ENCODE results near the gene DRAM1.

DRAM1 gene

DNA sequence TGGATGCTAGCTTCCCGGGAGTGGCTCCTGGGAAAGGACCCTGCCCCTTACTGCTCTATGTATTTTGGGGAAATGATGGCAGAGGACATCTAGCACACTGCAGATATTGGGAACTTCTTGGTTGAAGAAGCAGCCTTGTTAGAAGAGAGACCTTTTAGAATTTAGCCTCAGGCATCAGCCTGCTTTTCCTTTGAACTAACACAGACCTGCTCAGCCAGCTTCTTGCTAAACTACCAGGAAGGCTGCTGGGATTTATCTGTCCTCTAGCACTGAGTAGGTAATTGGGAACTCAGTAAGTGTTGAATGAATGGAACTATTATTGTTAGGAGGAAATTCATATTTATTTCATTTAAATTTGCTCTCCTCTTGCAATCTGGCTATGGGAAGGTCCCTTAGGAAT lies 77.3 kb downstream of the DRAM1 start:
- in situ Hi-C loops (cut with HindIII; ENCODE audit: low pct_ligation_motif_present, low pct_unique_long_range_greater_than_20kb, low sequenced_read_pairs) = no loop called here
- DNase-seq = no peak

DNA sequence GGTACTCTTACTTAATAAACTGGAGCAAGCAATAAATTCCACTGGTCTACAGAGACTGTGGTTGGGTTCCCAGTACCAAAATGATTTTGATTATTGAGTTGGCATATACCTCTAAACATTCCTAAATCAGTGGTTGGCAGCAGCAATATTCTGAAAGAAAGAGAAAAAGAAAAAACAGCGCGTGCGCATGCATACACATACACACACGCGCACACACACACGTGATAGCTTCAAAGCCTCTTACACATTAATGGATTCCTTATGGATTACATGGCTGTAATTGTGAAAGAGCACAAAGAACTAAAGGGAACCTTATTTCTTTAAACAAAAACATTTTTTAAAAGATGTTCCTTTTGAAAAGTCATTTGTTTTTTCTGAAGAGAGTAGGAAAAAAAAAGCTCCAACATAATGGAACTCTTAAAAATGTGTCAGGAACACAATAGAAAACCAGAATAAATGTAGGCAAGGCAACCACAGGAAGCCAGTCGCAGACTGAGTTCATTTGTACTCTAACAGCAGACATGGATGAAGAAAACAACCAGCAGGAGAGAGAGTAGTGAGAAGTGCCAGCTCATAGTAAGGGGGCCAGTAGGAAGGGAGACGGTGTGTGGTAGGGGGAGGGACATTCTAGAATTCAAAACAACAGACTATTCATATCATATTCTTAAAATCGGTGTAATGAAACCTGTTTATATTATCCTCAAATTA lies 80.0 kb downstream of the DRAM1 start:
- no peak for DNase-seq
- in situ Hi-C loops (cut with HindIII; ENCODE audit: low pct_ligation_motif_present, low pct_unique_long_range_greater_than_20kb, low sequenced_read_pairs) = no loop called here

DNA sequence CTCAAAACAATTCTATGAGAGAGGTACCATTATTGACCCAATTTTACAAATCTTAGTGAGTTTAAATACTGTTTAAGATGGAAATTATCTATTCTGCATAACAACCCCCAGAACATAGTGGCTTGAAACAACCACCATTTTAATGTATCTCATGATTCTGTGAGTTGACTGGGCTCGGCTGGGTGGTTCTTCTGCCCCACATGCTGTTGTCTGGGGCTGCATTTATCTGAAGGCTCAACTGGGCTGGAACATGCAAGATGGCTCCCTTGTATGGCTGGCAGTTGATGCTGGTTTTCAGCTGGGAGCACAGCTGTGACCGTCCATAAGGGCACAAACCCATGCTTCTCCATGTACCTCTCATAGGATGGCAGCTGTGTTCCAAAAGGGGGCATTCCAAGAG lies 82.2 kb downstream of the DRAM1 start:
- DNase-seq = no peak
- in situ Hi-C loops (cut with HindIII; ENCODE audit: low pct_ligation_motif_present, low pct_unique_long_range_greater_than_20kb, low sequenced_read_pairs) = no loop called here

- DNase-seq = peak; percentile 20
- in situ Hi-C loops (cut with HindIII; ENCODE audit: low pct_ligation_motif_present, low pct_unique_long_range_greater_than_20kb, low sequenced_read_pairs) = no loop called here
Measured at GRCh38 chr12:101962486-101962885, 85.1 kb downstream of the DRAM1 start.

- in situ Hi-C loops (cut with HindIII; ENCODE audit: low pct_ligation_motif_present, low pct_unique_long_range_greater_than_20kb, low sequenced_read_pairs) = no loop called here
- no peak for DNase-seq
Measured at GRCh38 chr12:101963697-101964096, 86.3 kb downstream of the DRAM1 start.

DNA sequence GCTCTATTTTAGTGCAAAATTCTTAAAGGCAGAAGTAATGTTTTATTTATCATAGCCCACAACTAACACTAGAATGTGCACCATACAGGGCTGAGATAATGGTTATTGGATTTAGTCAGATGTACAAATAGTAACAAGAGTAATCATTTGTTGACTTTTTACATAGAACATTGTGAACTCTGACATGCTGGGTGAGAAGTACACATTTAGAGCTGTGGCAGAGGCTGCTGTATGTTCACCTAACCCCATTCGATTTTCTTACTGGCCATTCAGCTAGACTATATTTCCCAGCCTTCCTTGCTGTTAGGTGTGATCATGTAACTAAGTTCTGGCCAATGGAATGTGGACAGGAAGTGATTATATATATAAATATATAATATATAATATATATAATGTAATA lies 89.1 kb downstream of the DRAM1 start:
- no peak for DNase-seq
- in situ Hi-C loops (cut with HindIII; ENCODE audit: low pct_ligation_motif_present, low pct_unique_long_range_greater_than_20kb, low sequenced_read_pairs) = no loop called here

DNA sequence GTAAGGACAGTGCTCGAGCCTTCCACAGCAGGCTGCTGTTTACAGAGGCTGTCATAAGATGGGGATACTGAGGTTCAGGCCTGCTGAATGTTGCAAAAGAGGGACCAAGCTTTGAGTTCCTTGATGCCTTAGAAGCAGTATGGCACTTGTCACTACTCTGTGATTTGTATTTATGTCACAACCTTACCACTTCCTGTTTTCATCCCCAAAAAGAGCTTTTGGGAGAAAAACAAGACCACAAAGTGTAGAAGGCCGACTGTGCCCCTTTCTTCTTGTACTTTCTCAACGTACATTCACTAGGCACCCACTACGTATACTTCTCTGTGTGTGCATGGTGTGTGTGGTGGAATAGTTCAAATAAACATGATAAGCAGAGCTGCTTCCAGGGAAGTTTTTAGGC lies 90.1 kb downstream of the DRAM1 start:
- no peak for DNase-seq
- in situ Hi-C loops (cut with HindIII; ENCODE audit: low pct_ligation_motif_present, low pct_unique_long_range_greater_than_20kb, low sequenced_read_pairs) = no loop called here

- in situ Hi-C loops (cut with HindIII; ENCODE audit: low pct_ligation_motif_present, low pct_unique_long_range_greater_than_20kb, low sequenced_read_pairs) = no loop called here
Measured at GRCh38 chr12:101968770-101969169, 91.4 kb downstream of the DRAM1 start.

More at GRCh38 chr12:101968770-101969169, 91.4 kb downstream of the DRAM1 start:
- DNase-seq = no peak
